IPS-18c (cell line): ENCODE measurements around the gene SYNE3.
"Not testable (repeated sequence)": the region's sequence is repeated elsewhere in the genome, so short reads cannot be mapped to it uniquely, and the experiment has no call there.

ENCODE experiments used
- H3K4me3 ChIP-seq: 2 replicates; pipeline ENCODE4 v1.7.0; 2013; ENCODE audit warnings: low read depth, mild to moderate bottlenecking, low read length, moderate library complexity; ENCODE audit not compliant: insufficient read depth
- H3K9me3 ChIP-seq: one replicate; pipeline ENCODE4 v1.6.1; 2013; ENCODE audit warnings: mild to moderate bottlenecking, low read length, moderate library complexity; ENCODE audit not compliant: control insufficient read depth, insufficient read depth

SYNE3 gene

DNA sequence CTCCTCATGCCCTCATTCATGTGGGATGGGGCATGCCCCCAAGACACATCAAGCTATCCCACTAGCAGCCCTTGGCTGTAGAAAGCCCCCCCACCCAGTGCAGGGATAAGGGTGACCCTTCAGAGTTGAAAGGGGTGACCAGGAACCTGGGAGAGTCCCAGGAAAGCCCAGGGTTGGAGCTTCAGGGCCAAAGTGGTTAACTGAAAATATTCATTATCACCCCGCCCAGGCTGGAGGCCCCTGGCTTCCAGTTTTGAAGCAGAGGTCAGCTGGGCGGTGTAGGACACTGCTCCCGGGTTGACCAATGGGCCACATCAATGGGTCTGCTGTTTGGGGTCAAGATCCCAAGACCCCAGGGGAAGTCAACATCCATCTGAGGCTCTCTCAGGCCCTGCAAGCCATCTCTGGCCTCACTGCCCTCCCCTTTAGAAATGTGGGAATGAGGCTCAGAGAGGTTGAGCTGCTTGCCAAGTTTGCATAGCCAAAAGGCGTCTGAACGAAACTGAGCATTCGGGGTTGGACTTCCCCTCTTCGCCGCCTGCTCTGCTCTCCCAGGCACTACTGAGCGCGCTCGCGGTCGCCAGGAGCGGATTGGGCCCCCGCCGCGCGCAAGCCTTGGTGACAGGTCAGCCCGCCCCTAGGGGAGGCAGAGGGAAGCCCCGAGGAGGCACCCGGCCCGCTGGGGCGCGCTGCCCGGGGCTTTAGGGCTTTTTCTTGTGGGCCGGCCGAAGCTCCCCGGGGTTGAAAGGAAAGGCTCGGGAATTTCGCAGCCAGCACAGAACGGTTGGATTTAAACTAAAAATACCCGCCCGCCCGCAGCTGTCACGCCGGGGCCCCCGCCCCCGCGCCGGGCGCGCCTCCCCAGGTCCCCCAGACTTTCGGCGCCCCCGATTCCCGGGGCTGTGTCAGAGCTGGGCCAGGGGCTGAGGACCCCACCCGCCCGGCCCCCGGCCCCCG is 576 bp downstream of the SYNE3 start:
- no peaks in the 10 kb centered on the region for H3K9me3 ChIP-seq
- H3K4me3 ChIP-seq = peak overlapping the region; percentile 15

DNA sequence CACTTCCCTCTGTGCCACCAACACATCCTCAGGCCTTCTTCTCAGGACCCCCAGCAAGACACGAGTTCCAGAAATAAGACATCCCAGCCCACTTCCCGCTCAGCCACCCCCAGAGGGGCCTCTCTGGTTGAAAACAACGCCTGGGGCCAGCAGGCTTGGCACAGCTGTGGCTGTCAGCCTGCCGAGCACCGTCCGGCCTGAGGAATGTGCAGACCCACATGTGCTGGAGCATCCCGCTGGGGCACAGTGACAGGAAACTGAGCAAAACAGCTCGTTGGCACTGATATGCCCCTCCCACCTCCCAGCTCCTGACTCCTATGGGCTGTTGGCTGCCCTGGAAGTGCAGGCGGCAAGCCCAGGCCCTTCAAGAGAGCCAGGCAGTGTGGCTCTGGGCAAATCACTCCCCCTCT is 1.4 kb downstream of the SYNE3 start:
- Histone ChIP-seq H3K9me3 (no peaks in the 10 kb centered on the region), H3K4me3 (no peak overlapping the region)

DNA sequence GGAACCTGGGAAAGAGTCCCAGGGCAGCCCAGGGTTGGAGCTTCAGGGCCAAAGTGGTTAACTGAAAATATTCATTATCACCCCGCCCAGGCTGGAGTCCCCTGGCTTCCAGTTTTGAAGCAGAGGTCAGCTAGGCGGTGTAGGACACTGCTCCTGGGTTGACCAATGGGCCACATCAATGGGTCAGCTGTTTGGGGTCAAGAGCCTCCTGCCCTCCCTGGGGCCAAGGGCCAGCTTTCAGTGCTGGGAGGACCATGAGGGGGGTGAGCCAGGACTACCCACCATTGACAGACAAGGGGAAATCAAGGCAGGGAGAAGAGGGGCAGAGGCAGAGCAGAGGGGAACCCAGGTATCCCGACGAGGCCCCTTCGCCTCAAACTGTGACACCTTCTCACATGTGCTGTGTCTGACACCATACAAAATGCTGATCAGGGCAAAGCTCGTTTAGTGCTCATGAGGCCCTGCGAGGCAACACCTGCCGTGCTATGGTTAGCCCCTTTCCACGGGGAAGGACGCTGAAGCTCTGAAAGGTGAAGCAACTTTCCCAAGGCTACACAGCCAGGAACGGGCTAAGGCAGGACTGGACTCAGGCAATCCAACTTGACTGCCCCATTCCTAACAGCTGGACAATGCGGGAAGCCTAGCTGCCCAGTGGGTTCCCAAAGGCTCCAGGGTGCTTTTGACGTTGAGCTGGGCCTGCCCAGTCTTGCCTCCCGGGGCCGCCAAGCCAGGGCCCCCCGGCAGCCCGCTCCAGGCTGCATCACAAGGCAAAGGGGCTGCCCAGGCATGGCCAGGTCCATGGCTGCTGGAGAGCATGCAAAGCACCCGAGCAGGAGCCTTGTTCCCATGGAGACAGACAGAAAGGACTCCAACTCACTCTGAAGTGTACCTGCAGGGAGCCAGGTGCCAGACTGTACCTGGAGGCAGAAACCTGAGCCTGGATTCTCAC is 2.0 kb downstream of the SYNE3 start:
- H3K4me3 ChIP-seq = no peak overlapping the region
- H3K9me3 ChIP-seq = no peaks in the 10 kb centered on the region

DNA sequence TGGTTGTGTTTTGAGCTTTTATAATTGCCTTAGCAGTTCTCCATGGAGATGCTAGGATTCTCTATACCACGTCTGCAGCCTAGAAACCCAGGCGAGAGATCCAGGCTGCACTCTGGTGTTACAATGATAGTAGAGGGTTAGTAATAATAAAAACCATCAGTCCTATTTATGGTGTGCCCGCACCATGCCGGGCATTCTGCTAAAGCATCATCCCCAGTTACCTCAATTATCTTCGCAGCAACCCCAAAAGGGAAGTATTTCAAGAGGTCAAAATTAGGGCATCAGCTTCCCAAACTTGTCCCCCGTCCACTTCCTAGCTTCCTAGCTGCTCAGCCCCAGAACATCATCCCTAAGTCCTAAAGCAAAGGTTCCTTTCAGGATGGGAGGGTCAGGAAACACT is 3.2 kb downstream of the SYNE3 start:
- Histone ChIP-seq H3K9me3 (no peaks in the 10 kb centered on the region), H3K4me3 (no peak overlapping the region)

DNA sequence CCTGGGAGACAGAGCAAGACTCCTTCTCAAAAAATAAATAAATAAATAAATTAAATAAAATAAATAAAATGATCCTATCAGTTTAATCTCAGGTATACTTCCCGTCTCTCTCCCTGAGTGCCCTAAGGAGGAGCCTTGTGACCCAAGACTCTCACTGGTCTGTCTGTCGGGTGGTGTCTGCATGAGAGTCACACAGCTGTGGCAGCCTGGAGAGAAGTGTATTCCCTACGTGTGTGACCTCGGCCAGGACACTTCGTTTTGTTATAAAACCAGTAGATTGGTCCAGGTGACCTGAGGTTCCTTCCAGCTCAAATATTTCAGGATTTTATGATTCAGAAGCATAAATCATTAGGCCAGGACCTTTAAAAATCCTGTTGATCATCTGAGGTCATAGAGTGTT is 4.8 kb downstream of the SYNE3 start:
- Histone ChIP-seq H3K9me3 (no peaks in the 10 kb centered on the region), H3K4me3 (no peak overlapping the region)

DNA sequence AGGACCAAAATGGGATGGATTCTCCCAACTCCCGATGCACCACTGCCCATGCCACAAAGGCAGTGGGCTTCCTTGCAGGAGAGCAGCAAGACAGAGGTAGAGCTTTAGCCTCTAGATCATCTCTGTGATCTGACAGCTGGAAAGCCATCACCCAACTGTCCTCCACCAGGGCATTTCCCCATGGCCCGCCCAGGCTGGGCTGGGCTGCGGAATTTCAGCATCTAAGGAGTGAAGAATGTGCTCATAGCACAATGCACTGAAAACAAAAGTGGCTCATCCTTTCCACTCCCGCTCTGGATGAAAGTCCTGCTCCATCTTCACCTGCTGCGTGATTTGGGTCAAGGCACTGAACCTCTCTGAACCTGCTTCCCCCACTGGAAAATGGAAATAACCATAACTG is 5.6 kb downstream of the SYNE3 start:
- no peaks in the 10 kb centered on the region for H3K9me3 ChIP-seq
- no peak overlapping the region for H3K4me3 ChIP-seq

DNA sequence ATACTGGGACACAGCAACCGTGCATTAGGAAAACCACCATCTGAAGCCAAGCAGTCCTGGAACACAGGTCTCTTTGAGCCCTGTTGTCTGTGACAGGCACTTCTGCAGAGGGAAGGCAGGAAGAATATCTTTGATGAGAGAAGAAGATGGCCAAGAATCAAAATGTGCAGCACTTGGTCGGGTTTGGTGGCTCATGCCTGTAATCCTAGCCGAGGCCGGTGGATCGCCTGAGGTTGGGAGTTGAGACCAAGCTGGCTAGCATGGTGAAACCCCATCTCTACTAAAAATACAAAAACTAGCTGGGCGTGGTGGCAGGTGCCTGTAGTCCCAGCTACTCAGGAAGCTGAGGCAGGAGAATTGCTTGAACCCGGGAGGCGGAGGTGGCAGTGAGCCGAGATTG is 6.1 kb downstream of the SYNE3 start:
- not testable (repeated sequence) for H3K4me3 ChIP-seq, H3K9me3 ChIP-seq

DNA sequence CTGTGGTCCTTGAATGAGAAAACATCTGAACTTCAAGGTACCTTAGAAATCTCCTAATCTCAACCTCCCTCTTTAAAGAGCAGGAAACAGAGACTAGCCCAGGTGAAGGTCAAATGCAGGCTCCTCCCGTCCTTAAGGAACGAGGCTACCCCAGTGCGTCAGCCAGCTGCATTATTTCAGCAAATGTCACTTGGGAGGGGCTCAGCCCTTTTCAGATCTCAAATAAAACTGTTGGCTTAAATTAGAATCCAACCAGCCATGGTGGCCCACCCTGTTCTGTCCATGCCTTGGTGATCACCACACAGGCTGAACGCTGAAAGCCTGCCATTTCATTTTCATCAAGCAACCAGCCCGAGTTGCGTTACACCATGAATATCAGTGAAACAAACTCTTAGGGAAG is 7.0 kb downstream of the SYNE3 start:
- Histone ChIP-seq H3K4me3 (no peak overlapping the region), H3K9me3 (no peaks in the 10 kb centered on the region)

DNA sequence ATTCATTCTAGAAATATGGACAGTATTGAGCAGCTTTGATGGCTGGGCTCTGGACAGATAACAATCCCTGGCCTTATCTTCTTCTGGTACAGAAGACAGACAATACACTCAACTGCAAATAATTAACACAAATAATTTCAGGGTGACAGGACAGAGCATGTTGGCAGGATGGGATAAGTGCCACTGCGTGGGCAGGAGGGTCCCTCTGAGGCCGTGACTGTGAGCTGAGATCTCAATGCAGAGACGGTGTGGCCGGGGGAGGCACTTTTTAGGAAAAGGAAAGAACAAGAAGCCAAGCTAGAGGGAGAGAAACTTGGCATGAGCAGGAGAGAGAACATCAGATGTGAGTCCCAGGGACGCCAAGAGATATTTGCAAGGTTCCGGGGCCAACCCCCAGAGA is 8.1 kb downstream of the SYNE3 start:
- H3K4me3 ChIP-seq = no peak overlapping the region
- no peaks in the 10 kb centered on the region for H3K9me3 ChIP-seq

DNA sequence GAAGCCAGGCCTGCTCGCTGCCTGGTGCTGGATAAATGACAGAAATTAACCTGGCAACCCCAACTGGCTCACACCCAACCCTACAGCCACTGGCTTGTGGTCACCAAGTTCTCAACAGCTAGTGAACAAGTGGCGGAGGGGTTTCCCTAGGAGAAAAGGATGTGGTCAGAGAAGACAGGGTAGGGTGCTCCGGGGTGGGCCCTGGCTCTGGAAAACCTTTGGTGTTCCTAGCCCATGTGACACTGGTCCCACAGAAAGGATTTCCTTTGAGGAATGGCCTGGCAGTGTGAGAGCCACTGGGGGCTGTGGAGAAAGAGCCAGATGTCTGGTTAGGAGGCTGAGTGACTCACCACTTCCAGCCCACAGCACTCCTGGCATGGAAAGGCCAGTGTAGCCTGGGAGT is 8.7 kb downstream of the SYNE3 start:
- H3K9me3 ChIP-seq = no peaks in the 10 kb centered on the region
- H3K4me3 ChIP-seq = no peak overlapping the region

DNA sequence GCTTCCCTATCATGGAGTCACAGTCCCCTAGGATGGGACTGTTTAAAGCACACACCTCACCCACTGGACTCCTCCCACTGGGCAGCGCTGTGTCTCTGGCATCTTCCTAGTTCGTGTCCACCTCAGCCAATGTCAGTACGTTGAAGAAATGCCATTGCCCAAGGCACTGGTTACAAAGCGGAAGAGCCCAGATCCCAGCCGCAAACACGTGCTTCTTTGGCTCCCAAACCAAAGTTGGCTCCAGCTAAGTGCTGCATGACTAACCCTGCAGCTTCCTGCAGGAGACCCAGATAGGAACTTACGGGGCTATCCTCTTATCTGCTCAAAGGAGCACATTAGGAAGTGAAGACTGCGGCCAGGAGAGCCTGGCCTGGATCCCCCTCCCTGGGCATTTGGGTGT is 9.3 kb downstream of the SYNE3 start:
- Histone ChIP-seq H3K4me3 (no peak overlapping the region), H3K9me3 (no peaks in the 10 kb centered on the region)

DNA sequence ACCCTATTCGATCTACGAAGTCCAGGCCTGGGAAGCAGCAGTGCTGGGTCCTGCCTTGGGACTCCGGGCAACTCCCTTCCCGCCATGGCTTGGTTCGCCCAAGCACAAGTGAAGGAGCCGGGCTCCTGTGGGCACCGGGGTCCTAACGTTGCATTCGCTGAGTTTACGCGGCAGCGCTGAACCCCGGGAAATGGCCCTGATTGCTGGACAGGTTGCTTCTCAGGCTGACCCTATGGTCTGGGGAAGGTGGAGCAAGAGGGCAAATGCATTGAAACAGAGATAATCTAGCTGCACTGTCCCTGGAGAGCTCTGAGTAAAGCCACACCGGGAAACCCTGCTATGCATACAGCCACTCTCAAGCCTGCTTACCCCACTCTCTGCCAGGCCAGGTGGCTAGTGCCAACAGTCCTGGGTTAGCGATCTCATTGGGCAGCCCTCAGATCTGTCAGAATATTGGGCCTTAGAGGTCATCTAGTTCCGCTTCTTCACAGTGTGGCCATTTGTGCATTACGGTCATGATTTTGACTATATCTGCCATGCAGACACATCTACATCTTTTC is 11.3 kb downstream of the SYNE3 start:
- Histone ChIP-seq H3K9me3 (no peaks in the 10 kb centered on the region), H3K4me3 (no peak overlapping the region)

DNA sequence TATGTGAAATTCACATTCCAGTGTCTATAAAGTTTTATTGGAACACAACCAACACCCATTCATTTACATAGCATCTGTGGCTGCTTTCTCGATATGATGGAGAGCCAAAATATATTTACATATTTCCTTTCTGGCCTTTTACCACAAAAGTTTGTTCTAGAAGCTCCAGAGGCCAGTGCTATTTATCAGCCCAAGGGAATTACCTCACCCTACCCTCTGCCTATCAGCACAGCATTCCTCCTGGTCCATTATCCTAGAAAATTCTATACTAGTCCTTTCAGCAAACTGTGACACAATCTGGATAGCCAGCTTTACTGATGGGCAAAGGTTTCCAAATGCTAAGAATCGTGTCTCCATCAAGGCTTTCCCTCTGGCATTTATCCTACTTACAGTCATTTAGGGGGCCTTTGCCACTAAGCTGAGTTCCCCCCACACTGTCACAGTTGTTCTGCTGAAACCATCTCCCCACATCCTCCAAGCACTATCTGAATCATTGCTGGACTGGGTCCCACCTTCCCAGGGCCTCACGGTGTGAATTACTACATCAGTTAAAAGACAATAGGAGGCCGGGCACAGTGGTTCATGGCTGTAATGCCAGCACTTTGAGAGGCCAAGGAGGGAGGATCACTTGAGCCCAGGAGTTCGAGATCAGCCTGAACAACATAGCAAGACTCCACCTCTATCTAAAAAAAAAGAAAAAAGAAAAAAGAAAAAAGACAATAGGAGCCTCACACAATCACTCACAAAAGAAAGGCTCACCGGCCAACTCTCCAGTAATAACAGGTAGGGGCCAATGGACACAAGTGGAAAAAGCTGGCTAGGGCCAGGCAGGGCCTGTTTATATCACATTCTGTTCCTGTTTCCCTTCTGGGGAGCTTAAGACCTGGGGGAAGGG is 12.1 kb downstream of the SYNE3 start:
- H3K4me3 ChIP-seq = no peak overlapping the region
- no peaks in the 10 kb centered on the region for H3K9me3 ChIP-seq

DNA sequence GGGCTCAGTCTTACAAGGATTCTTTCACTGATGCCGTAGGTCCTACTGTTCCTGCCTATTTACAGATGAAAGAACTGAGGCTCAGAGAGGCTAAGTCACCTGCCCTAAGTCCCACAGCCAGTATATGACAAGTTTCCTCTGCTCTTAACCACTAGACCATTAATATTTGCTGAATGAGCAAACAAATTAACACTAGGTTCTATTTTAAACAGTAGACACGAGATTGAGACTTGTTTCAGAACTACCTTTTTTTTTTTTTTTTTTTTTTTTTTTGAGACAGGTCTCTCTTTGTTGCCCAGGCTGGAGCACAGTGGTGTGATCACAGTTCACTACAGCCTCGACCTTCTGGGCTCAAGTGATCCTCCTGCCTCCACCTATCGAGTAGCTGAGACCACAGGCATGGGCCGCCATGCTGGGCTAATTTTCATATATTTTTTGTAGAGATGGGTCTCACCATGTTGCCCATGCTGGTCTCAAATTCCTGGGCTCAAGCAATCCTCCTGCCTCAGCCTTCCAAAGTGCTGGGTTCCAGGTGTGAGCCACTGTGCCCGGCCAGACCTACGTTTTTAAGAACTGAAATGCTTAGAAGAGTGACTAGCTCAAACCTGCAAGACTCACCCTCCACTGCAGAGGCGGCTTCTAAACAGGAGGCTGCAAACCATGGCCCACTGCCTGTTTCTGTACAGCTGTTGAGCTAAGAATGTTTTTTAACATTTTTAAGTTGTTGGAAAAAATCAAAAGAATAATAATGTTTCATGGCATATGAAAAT is 12.9 kb downstream of the SYNE3 start:
- H3K4me3 ChIP-seq = no peak overlapping the region
- no peaks in the 10 kb centered on the region for H3K9me3 ChIP-seq

DNA sequence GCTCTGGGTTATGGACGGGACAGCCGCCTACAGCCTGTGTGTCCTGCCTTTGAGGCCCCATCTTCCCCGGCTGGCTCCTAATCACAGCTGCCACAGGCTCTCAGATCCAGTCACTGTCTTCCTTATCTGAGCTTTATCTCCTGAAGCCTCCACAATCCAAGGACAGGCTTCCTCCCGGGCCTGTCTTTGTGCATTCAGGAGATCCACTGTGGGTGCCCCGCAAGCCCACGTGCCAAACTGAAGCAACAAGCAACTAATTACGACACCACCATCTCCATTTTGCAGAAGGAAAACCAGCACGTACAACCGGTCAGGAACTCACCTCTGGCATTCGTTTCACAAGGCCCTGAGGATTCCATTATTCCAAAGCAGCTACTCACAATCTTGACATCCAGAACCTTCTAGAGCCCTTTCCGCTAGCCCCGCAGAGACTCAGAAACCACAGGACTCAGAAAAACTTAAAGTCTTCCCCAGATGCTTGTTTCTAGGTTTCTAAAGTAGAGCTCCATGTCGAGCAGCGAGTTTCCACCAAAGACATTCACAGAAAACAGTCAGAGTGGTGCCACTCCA is 14.0 kb downstream of the SYNE3 start:
- H3K4me3 ChIP-seq = no peak overlapping the region
- no peaks in the 10 kb centered on the region for H3K9me3 ChIP-seq
